Peyer's patch (tissue), 4 donors: Measurements from ENCODE around the gene ADNP2.

Source experiments
- POLR2A ChIP-seq, 2 donors: fragments of 450-650 bp; IDR thresholded peaks; one replicate each; pipeline ENCODE4 v1.5.1; 2017; ENCODE audit warnings: antibody characterized with exemption in 2 of 2, mild to moderate bottlenecking in 2 of 2, moderate library complexity in 2 of 2
- TF ChIP-seq, protein P1 (sequence below), 6 experiments: fragments of 450-650 bp in 4 of 6; fragments of 200-600 bp in 2 of 6; sonication (generic) in 1 of 6; IDR thresholded peaks; one replicate each; pipeline ENCODE4 v1.5.1; 2017 to 2019; ENCODE audit warnings: antibody characterized with exemption in 6 of 6, mild to moderate bottlenecking in 3 of 6, moderate library complexity in 1 of 6

GRCh38 chr18:80075940-80076339 is 33.1 kb upstream of the ADNP2 start:
- TF ChIP-seq, protein P1, sequence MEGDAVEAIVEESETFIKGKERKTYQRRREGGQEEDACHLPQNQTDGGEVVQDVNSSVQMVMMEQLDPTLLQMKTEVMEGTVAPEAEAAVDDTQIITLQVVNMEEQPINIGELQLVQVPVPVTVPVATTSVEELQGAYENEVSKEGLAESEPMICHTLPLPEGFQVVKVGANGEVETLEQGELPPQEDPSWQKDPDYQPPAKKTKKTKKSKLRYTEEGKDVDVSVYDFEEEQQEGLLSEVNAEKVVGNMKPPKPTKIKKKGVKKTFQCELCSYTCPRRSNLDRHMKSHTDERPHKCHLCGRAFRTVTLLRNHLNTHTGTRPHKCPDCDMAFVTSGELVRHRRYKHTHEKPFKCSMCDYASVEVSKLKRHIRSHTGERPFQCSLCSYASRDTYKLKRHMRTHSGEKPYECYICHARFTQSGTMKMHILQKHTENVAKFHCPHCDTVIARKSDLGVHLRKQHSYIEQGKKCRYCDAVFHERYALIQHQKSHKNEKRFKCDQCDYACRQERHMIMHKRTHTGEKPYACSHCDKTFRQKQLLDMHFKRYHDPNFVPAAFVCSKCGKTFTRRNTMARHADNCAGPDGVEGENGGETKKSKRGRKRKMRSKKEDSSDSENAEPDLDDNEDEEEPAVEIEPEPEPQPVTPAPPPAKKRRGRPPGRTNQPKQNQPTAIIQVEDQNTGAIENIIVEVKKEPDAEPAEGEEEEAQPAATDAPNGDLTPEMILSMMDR (IDR thresholded peaks at IDR 0.05), result no peak
- TF ChIP-seq POLR2A (IDR thresholded peaks at IDR 0.05), result no peak
